ENCODE measurements around the gene SUPT20H.

The SUPT20H gene

DNA sequence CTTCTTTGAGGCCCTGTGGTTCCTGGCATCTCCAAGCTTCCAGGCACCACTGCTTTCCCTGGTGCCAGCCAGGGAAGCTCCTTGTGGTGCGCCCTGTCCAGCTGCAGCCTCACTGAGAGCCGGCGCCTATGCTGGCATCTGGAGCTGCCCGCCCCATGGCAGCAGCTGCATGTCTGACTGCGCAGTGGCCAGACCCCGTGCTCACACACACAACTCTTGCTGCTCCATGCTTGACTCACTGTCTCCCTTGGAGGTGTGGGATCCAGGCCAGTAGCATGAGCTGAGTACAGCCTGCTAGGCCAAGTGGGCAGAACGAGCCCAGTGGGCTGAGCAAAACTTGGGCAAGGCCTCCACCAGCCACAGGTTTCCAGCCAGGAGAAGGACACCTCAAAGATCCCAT lies 11.5 kb upstream of the SUPT20H start:
- Histone ChIP-seq H3K79me2 (ENCODE audit: low read length) (no peaks in the 10 kb centered on the region), H3K36me3 (replicated peaks; ENCODE audit: insufficient read depth, low read length) (no peaks in the 10 kb centered on the region), H3K4me1 (ENCODE audit: low read length) (no peaks in the 10 kb centered on the region), H2AFZ (ENCODE audit: low read length) (no peak overlapping the region), H3K27me3 (replicated peaks; ENCODE audit: insufficient read depth, low read length) (no peaks in the 10 kb centered on the region), H3K4me3 (ENCODE audit: low read length) (no peak overlapping the region), H3F3A (ENCODE audit: insufficient read depth, low read length) (no peaks in the 10 kb centered on the region), H3K9me3 (replicated peaks; ENCODE audit: insufficient read depth, low read length) (no peaks in the 10 kb centered on the region), H3K4me2 (ENCODE audit: low read depth, low read length) (no peak overlapping the region), H3K9me2 (replicated peaks; ENCODE audit: insufficient read depth, low read length) (no peaks in the 10 kb centered on the region), H4K20me1 (ENCODE audit: insufficient read depth, low read length) (no peaks in the 10 kb centered on the region), H3K9ac (ENCODE audit: low read length) (no peak overlapping the region), H3K27ac (ENCODE audit: low read length) (no peak overlapping the region)
- TF ChIP-seq, protein P1, sequence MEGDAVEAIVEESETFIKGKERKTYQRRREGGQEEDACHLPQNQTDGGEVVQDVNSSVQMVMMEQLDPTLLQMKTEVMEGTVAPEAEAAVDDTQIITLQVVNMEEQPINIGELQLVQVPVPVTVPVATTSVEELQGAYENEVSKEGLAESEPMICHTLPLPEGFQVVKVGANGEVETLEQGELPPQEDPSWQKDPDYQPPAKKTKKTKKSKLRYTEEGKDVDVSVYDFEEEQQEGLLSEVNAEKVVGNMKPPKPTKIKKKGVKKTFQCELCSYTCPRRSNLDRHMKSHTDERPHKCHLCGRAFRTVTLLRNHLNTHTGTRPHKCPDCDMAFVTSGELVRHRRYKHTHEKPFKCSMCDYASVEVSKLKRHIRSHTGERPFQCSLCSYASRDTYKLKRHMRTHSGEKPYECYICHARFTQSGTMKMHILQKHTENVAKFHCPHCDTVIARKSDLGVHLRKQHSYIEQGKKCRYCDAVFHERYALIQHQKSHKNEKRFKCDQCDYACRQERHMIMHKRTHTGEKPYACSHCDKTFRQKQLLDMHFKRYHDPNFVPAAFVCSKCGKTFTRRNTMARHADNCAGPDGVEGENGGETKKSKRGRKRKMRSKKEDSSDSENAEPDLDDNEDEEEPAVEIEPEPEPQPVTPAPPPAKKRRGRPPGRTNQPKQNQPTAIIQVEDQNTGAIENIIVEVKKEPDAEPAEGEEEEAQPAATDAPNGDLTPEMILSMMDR (IDR thresholded peaks at IDR 0.05; ENCODE audit: low read length): no peak
- no peak for TF ChIP-seq EZH2phosphoT487 (IDR thresholded peaks at IDR 0.05; ENCODE audit: low read length)
- TF ChIP-seq EZH2 (optimal IDR thresholded peaks at IDR 0.05; ENCODE audit: low read depth, low read length): no peak
- DNase-seq: no peak

DNA sequence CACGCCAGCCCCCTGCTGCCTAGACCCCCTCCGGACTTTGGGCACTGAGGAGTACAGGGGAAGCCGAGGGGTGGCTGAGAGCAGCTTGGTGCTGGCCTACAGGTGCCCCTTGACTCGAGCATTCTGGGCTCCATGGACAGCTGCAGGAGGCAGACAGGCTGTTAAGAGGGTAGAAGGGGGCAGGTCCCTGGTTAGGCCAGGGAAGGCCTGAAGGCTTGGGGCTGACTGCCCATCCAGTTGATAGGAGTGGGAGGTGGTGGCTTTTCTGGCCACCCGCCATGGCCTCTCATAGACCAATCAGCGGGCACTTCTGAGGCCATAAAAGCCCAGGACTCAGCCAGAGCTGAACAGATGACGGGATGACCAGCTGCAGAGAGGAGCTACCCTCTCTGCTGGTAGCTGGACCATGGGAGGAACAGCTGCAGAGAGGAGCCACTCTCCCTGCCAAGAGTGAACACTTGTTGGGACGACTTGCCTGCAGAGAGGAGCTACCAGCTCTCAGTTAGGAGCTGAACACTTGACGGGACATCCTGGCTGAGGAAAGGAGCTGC lies 10.7 kb upstream of the SUPT20H start:
- DNase-seq: no peak
- Histone ChIP-seq H3K9me3 (replicated peaks; ENCODE audit: insufficient read depth, low read length) (no peaks in the 10 kb centered on the region), H3K27me3 (replicated peaks; ENCODE audit: insufficient read depth, low read length) (no peaks in the 10 kb centered on the region), H3K9me2 (replicated peaks; ENCODE audit: insufficient read depth, low read length) (no peaks in the 10 kb centered on the region), H3K79me2 (ENCODE audit: low read length) (no peaks in the 10 kb centered on the region), H3F3A (ENCODE audit: insufficient read depth, low read length) (no peaks in the 10 kb centered on the region), H3K27ac (ENCODE audit: low read length) (no peak overlapping the region), H3K4me2 (ENCODE audit: low read depth, low read length) (no peak overlapping the region), H3K9ac (ENCODE audit: low read length) (no peak overlapping the region), H3K36me3 (replicated peaks; ENCODE audit: insufficient read depth, low read length) (no peaks in the 10 kb centered on the region), H3K4me1 (ENCODE audit: low read length) (no peaks in the 10 kb centered on the region), H4K20me1 (ENCODE audit: insufficient read depth, low read length) (no peaks in the 10 kb centered on the region), H2AFZ (ENCODE audit: low read length) (no peak overlapping the region), H3K4me3 (ENCODE audit: low read length) (no peak overlapping the region)
- TF ChIP-seq EZH2 (optimal IDR thresholded peaks at IDR 0.05; ENCODE audit: low read depth, low read length): no peak
- TF ChIP-seq, protein P1 (IDR thresholded peaks at IDR 0.05; ENCODE audit: low read length): no peak
- TF ChIP-seq EZH2phosphoT487 (IDR thresholded peaks at IDR 0.05; ENCODE audit: low read length): no peak

DNA sequence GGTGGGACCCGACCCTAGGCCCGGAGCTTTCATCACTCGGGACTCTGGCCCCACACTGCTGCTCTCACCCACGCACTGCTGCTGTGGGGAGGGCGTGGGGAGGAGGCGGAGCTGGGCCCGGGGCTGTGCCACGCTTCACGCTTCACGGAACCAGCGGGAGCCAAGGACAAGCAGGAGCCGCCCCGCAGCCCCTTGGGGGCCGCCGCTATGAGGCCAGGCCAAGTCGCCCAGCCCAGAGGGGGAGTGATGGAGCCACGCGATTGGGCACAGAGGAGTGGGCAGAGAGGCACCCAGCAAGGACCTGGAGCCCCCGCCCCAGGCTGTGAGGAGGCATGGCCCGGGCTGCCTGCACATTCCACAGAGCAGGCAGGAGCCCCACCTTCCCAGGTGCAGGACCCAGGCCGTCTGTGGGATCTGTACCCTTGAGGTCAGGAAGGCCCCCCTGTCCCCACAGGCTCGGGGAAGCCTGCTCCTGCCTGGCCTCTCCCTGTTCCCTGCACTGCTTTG lies 10.2 kb upstream of the SUPT20H start:
- Histone ChIP-seq H3K27ac (ENCODE audit: low read length) (no peak overlapping the region), H3K9me3 (replicated peaks; ENCODE audit: insufficient read depth, low read length) (no peaks in the 10 kb centered on the region), H3K4me2 (ENCODE audit: low read depth, low read length) (no peak overlapping the region), H3K9ac (ENCODE audit: low read length) (no peak overlapping the region), H3K9me2 (replicated peaks; ENCODE audit: insufficient read depth, low read length) (no peaks in the 10 kb centered on the region), H4K20me1 (ENCODE audit: insufficient read depth, low read length) (no peaks in the 10 kb centered on the region), H3K79me2 (ENCODE audit: low read length) (no peaks in the 10 kb centered on the region), H3K4me1 (ENCODE audit: low read length) (no peaks in the 10 kb centered on the region), H3K4me3 (ENCODE audit: low read length) (no peak overlapping the region), H3K27me3 (replicated peaks; ENCODE audit: insufficient read depth, low read length) (no peaks in the 10 kb centered on the region), H3F3A (ENCODE audit: insufficient read depth, low read length) (no peaks in the 10 kb centered on the region), H2AFZ (ENCODE audit: low read length) (no peak overlapping the region), H3K36me3 (replicated peaks; ENCODE audit: insufficient read depth, low read length) (no peaks in the 10 kb centered on the region)
- TF ChIP-seq, protein P1 (IDR thresholded peaks at IDR 0.05; ENCODE audit: low read length): no peak
- TF ChIP-seq EZH2phosphoT487 (IDR thresholded peaks at IDR 0.05; ENCODE audit: low read length) (no peak), EZH2 (optimal IDR thresholded peaks at IDR 0.05; ENCODE audit: low read depth, low read length) (no peak)
- no peak for DNase-seq

All from MM.1S (cell line).